Hepatocyte (in vitro differentiated cells): ENCODE data around the gene FXYD5. TPM values are rescaled to one million over a fixed set of nuclear protein-coding genes. Genes with fewer than 3 reads are reported as not detected.

Source experiments
- DNase-seq: peaks from one replicate; pipeline ENCODE4 v3.0.0-alpha.2; 2016; ENCODE audit warnings: low spot score
- H2AFZ ChIP-seq: fragments of 200-600 bp; sonication (generic); 2 replicates; pipeline ENCODE4 v1.6.0; 2016; ENCODE audit warnings: antibody characterized with exemption, mild to moderate bottlenecking
- H3K27ac ChIP-seq: fragments of 200-600 bp; sonication (generic); 2 replicates; pipeline ENCODE4 v1.5.1; 2016; ENCODE audit warnings: mild to moderate bottlenecking
- H3K27me3 ChIP-seq: fragments of 200-600 bp; sonication (generic); 2 replicates; pipeline ENCODE4 v1.6.1; 2016
- H3K36me3 ChIP-seq: fragments of 200-600 bp; sonication (generic); replicated peaks from 2 replicates; pipeline ENCODE4 v1.5.1; 2016; ENCODE audit warnings: low read depth; ENCODE audit not compliant: insufficient read depth
- H3K4me1 ChIP-seq: fragments of 200-600 bp; sonication (generic); 2 replicates; pipeline ENCODE4 v1.5.1; 2016; ENCODE audit warnings: mild to moderate bottlenecking, moderate library complexity; ENCODE audit not compliant: insufficient read depth
- H3K4me2 ChIP-seq: fragments of 200-600 bp; sonication (generic); 2 replicates; pipeline ENCODE4 v1.6.0; 2016
- H3K4me3 ChIP-seq: fragments of 200-600 bp; sonication (generic); 2 replicates; pipeline ENCODE4 v1.5.1; 2016; ENCODE audit warnings: mild to moderate bottlenecking
- H3K79me2 ChIP-seq: fragments of 200-600 bp; sonication (generic); 2 replicates; pipeline ENCODE4 v1.6.0; 2017; ENCODE audit warnings: mild to moderate bottlenecking
- H3K9me2 ChIP-seq: fragments of 200-600 bp; sonication (generic); replicated peaks from 2 replicates; pipeline ENCODE4 v1.6.0; 2017; ENCODE audit warnings: mild to moderate bottlenecking; ENCODE audit not compliant: insufficient read depth
- H3K9me3 ChIP-seq: fragments of 200-600 bp; sonication (generic); 2 replicates; pipeline ENCODE4 v1.5.1; 2016; ENCODE audit warnings: low read depth, mild to moderate bottlenecking
- H4K20me1 ChIP-seq: fragments of 200-600 bp; sonication (generic); 2 replicates; pipeline ENCODE4 v1.6.0; 2016; ENCODE audit warnings: mild to moderate bottlenecking; ENCODE audit not compliant: insufficient read depth, poor library complexity, severe bottlenecking
- CTCF ChIP-seq: fragments of 200-600 bp; sonication (generic); IDR thresholded peaks from 2 replicates; pipeline ENCODE4 v1.5.1; 2016; ENCODE audit warnings: antibody characterized with exemption, mild to moderate bottlenecking; ENCODE audit not compliant: poor library complexity
- EZH2 ChIP-seq: fragments of 200-600 bp; sonication (generic); IDR thresholded peaks from 2 replicates; pipeline ENCODE4 v1.6.1; 2016; ENCODE audit warnings: antibody characterized with exemption, mild to moderate bottlenecking, borderline replicate concordance
- EZH2phosphoT487 ChIP-seq: fragments of 200-600 bp; sonication (generic); IDR thresholded peaks from one replicate; pipeline ENCODE4 v1.6.1; 2018; ENCODE audit warnings: antibody characterized with exemption, mild to moderate bottlenecking, low read depth, moderate library complexity; ENCODE audit not compliant: unreplicated experiment, severe bottlenecking
- WGBS: methylation state at CpG from one replicate; pipeline ENCODE4 v1.1.6; 2016; ENCODE audit warnings: low lambda C conversion rate; ENCODE audit errors: missing lambda C conversion rate; 5-methylcytosine and 5-hydroxymethylcytosine counted together
- polyA plus RNA-seq: library from polyadenylated mRNA; unstranded; fragments of >200 nt; fragmentation: Nextera tagmentation; extraction: Ambion mirVana; gene quantifications from 2 replicates; pipeline ENCODE4 v1.2.1, GENCODE V29; 2016
- total RNA-seq: library from RNA; depleted of rRNA; stranded (reverse); fragments of >200 nt; gene quantifications from 2 replicates; pipeline ENCODE4 v1.2.3, GENCODE V29; 2014

FXYD5 gene
- total and polyA plus RNA-seq, 2 experiments from 2014 or later: 36.4 to 81.1 TPM

GRCh38 chr19:35143818-35144217 lies 10.7 kb upstream of the FXYD5 start:
- 44% methylated on average over 1 of the region's 3 CpGs for WGBS
- H3K36me3 ChIP-seq: no peaks in the 10 kb centered on the region
- H3K9me3 ChIP-seq: no peaks in the 10 kb centered on the region
- H2AFZ ChIP-seq: no peak overlapping the region
- no peaks in the 10 kb centered on the region for H3K9me2 ChIP-seq
- H3K4me2 ChIP-seq: no peak overlapping the region
- TF ChIP-seq CTCF (no peak), EZH2 (no peak), EZH2phosphoT487 (no peak)
- no peaks in the 10 kb centered on the region for H3K79me2 ChIP-seq
- no peak overlapping the region for H3K4me3 ChIP-seq
- no peaks in the 10 kb centered on the region for H4K20me1 ChIP-seq
- peaks cover 27% of the 10 kb centered on the region for H3K27me3 ChIP-seq
- no peak overlapping the region for H3K27ac ChIP-seq
- DNase-seq: no peak
- peaks cover 25% of the 10 kb centered on the region for H3K4me1 ChIP-seq

GRCh38 chr19:35144259-35144599 lies 10.3 kb upstream of the FXYD5 start:
- Histone ChIP-seq H3K36me3 (no peaks in the 10 kb centered on the region), H4K20me1 (no peaks in the 10 kb centered on the region), H3K27me3 (peaks cover 27% of the 10 kb centered on the region), H3K27ac (no peak overlapping the region), H3K79me2 (no peaks in the 10 kb centered on the region), H3K4me2 (no peak overlapping the region), H3K4me3 (no peak overlapping the region), H3K9me2 (no peaks in the 10 kb centered on the region), H2AFZ (no peak overlapping the region), H3K9me3 (no peaks in the 10 kb centered on the region), H3K4me1 (peaks cover 21% of the 10 kb centered on the region)
- WGBS: 24% methylated on average over 5 of the region's 6 CpGs
- TF ChIP-seq CTCF (no peak), EZH2phosphoT487 (no peak), EZH2 (no peak)
- DNase-seq: no peak

GRCh38 chr19:35144600-35145436 lies 9.7 kb upstream of the FXYD5 start:
- no peak overlapping the region for H3K4me2 ChIP-seq
- H2AFZ ChIP-seq: no peak overlapping the region
- no peak overlapping the region for H3K27ac ChIP-seq
- H3K4me1 ChIP-seq: peaks cover 15% of the 10 kb centered on the region
- DNase-seq: peak; percentile 89
- H3K27me3 ChIP-seq: peaks cover 27% of the 10 kb centered on the region
- H3K4me3 ChIP-seq: no peak overlapping the region
- no peaks in the 10 kb centered on the region for H4K20me1 ChIP-seq
- no peaks in the 10 kb centered on the region for H3K9me2 ChIP-seq
- no peak for TF ChIP-seq EZH2
- no peak for TF ChIP-seq CTCF
- TF ChIP-seq EZH2phosphoT487: no peak
- H3K36me3 ChIP-seq: no peaks in the 10 kb centered on the region
- no peaks in the 10 kb centered on the region for H3K9me3 ChIP-seq
- WGBS: 17% methylated on average over 15 of the region's 15 CpGs
- H3K79me2 ChIP-seq: no peaks in the 10 kb centered on the region
